ENCODE results near the gene CCHCR1. TPM values are rescaled to one million over a fixed set of nuclear protein-coding genes. Genes with fewer than 3 reads are reported as not detected.
A peak's percentile ranks its signal among the peaks of the same experiment; 100 is the strongest.
"Not testable (repeated sequence)": the region's sequence is repeated elsewhere in the genome, so short reads cannot be mapped to it uniquely, and the experiment has no call there.

The CCHCR1 gene
- total RNA-seq, 3 donors from 2014 or later, result 10.9 to 17.1 (median 17.0) TPM

- no peak for DNase-seq (ENCODE audit: low spot score in 2 of 2)
- Histone ChIP-seq H3K4me1 (no peaks in the 10 kb centered on the region), H3K4me3 (no peak overlapping the region), H3K27me3 (no peaks in the 10 kb centered on the region), H3K36me3 (no peaks in the 10 kb centered on the region), H3K27ac (peak overlapping the region in 1 of 2 donors; percentile 21), H3K9me3 (no peaks in the 10 kb centered on the region)
- TF ChIP-seq POLR2A (IDR thresholded peaks at IDR 0.05) (no peak), CTCF (IDR thresholded peaks at IDR 0.05) (no peak), POLR2AphosphoS5 (IDR thresholded peaks at IDR 0.05) (no peak)
- intact Hi-C loops (cut with DNase I; ENCODE audit: low total_unique reads), result loop anchor here (10.0 kb wide), 1 partner anchor 171 kb away; no protein-coding TSS in a partner anchor
These were observed 36.6 kb upstream of the CCHCR1 start for GRCh38 chr6:31194061-31194834.

GRCh38 chr6:31193206-31193605 lies 35.6 kb upstream of the CCHCR1 start:
- TF ChIP-seq CTCF (IDR thresholded peaks at IDR 0.05) (no peak), POLR2A (IDR thresholded peaks at IDR 0.05) (no peak), POLR2AphosphoS5 (IDR thresholded peaks at IDR 0.05) (no peak)
- Histone ChIP-seq H3K9me3 (no peaks in the 10 kb centered on the region), H3K27me3 (no peaks in the 10 kb centered on the region), H3K4me1 (no peaks in the 10 kb centered on the region), H3K27ac (no peak overlapping the region), H3K36me3 (no peaks in the 10 kb centered on the region), H3K4me3 (no peak overlapping the region)
- DNase-seq (ENCODE audit: low spot score in 2 of 2), result no peak
- intact Hi-C loops (cut with DNase I; ENCODE audit: low total_unique reads), result loop anchor here (10.0 kb wide), 1 partner anchor 172 kb away; no protein-coding TSS in a partner anchor

GRCh38 chr6:31192431-31193105 lies 35.0 kb upstream of the CCHCR1 start:
- not testable (repeated sequence) for H3K4me1 ChIP-seq, H3K36me3 ChIP-seq, H3K9me3 ChIP-seq, H3K4me3 ChIP-seq, H3K27ac ChIP-seq, H3K27me3 ChIP-seq
- peak in 1 of 2 donors; percentile 66 for DNase-seq (ENCODE audit: low spot score in 2 of 2)
- intact Hi-C loops (cut with DNase I; ENCODE audit: low total_unique reads), result loop anchor here (10.0 kb wide), 1 partner anchor 172 kb away; no protein-coding TSS in a partner anchor
- peak in 2 of 3 donors; percentile 59 to 72 for TF ChIP-seq CTCF (IDR thresholded peaks at IDR 0.05)

GRCh38 chr6:31190488-31190887 lies 32.9 kb upstream of the CCHCR1 start:
- H3K4me1 ChIP-seq, result no peaks in the 10 kb centered on the region
- H3K36me3 ChIP-seq, result no peaks in the 10 kb centered on the region
- intact Hi-C loops (cut with DNase I; ENCODE audit: low total_unique reads), result loop anchor here (10.0 kb wide), 1 partner anchor 174 kb away; no protein-coding TSS in a partner anchor

GRCh38 chr6:31189223-31189622 lies 31.6 kb upstream of the CCHCR1 start:
- H3K36me3 ChIP-seq; H3K4me1 ChIP-seq; DNase-seq (ENCODE audit: low spot score in 2 of 2); intact Hi-C loops (cut with DNase I; ENCODE audit: low total_unique reads); H3K9me3 ChIP-seq; H3K27ac ChIP-seq; H3K27me3 ChIP-seq; H3K4me3 ChIP-seq: not testable (repeated sequence)

More at GRCh38 chr6:31190488-31190887, 32.9 kb upstream of the CCHCR1 start:
- DNase-seq (ENCODE audit: low spot score in 2 of 2), result no peak
- Histone ChIP-seq H3K27me3 (no peaks in the 10 kb centered on the region), H3K4me3 (no peak overlapping the region), H3K9me3 (no peaks in the 10 kb centered on the region), H3K27ac (no peak overlapping the region)
- TF ChIP-seq POLR2AphosphoS5 (IDR thresholded peaks at IDR 0.05) (no peak), CTCF (IDR thresholded peaks at IDR 0.05) (no peak), POLR2A (IDR thresholded peaks at IDR 0.05) (no peak)
